Measurements from ENCODE around the gene CADM2. TPM values are rescaled to one million over a fixed set of nuclear protein-coding genes. Genes with fewer than 3 reads are reported as not detected.

CADM2 gene
- total RNA-seq, 1 donor from 2014 or later = 2.9 TPM

GRCh38 chr3:85867072-85867471, 908.3 kb downstream of the CADM2 start:
- H4K20me1 ChIP-seq (ENCODE audit: insufficient read depth, low read length) = no peaks in the 10 kb centered on the region
- H3K9me3 ChIP-seq (ENCODE audit: insufficient read depth, low read depth, low read length) = no peaks in the 10 kb centered on the region
- Mint-ChIP-seq H3K27ac (ENCODE audit: unreplicated experiment) (no peak overlapping the region), H3K36me3 (ENCODE audit: low read depth, unreplicated experiment) (no peaks in the 10 kb centered on the region), H3K27me3 (ENCODE audit: low read depth, unreplicated experiment) (no peaks in the 10 kb centered on the region), H3K4me3 (ENCODE audit: unreplicated experiment) (no peak overlapping the region), H3K4me1 (ENCODE audit: low read depth, unreplicated experiment) (no peaks in the 10 kb centered on the region), H3K9me3 (ENCODE audit: unreplicated experiment) (no peaks in the 10 kb centered on the region)
- H2AFZ ChIP-seq (ENCODE audit: low read depth, low read length) = no peak overlapping the region
- no peak overlapping the region for H3K4me3 ChIP-seq (ENCODE audit: insufficient read depth, low read depth, low read length)
- no peak overlapping the region for H3K9ac ChIP-seq (ENCODE audit: low read length)
- TF ChIP-seq CTCF (IDR thresholded peaks at IDR 0.05; ENCODE audit: insufficient read depth, low read depth, low read length) = no peak
- TF ChIP-seq EZH2 (IDR thresholded peaks at IDR 0.05; ENCODE audit: insufficient read depth, low read length) = no peak
- no peaks in the 10 kb centered on the region for H3K36me3 ChIP-seq (ENCODE audit: insufficient read depth, low read length)
- H3K27me3 ChIP-seq (ENCODE audit: insufficient read depth, low read length) = no peaks in the 10 kb centered on the region
- H3K79me2 ChIP-seq (ENCODE audit: insufficient read depth, low read length) = no peaks in the 10 kb centered on the region
- no peak for FAIRE-seq
- no peak overlapping the region for H3K27ac ChIP-seq (ENCODE audit: low read depth, low read length)
- DNase-seq (ENCODE audit: low read depth) = no peak
- H3K4me2 ChIP-seq (ENCODE audit: low read length) = no peak overlapping the region
- no peaks in the 10 kb centered on the region for H3K4me1 ChIP-seq (ENCODE audit: insufficient read depth, low read length)

GRCh38 chr3:85875589-85875988, 916.8 kb downstream of the CADM2 start:
- no peaks in the 10 kb centered on the region for H3K79me2 ChIP-seq (ENCODE audit: insufficient read depth, low read length)
- H3K27me3 ChIP-seq (ENCODE audit: insufficient read depth, low read length) = no peaks in the 10 kb centered on the region
- H3K36me3 Mint-ChIP-seq (ENCODE audit: low read depth, unreplicated experiment) = no peaks in the 10 kb centered on the region
- H3K4me3 ChIP-seq (ENCODE audit: insufficient read depth, low read depth, low read length) = no peak overlapping the region
- DNase-seq (ENCODE audit: low read depth) (no peak), FAIRE-seq (no peak)
- H3K27ac Mint-ChIP-seq (ENCODE audit: unreplicated experiment) = no peak overlapping the region
- H3K4me3 Mint-ChIP-seq (ENCODE audit: unreplicated experiment) = no peak overlapping the region
- no peaks in the 10 kb centered on the region for H3K4me1 ChIP-seq (ENCODE audit: insufficient read depth, low read length)
- no peak overlapping the region for H2AFZ ChIP-seq (ENCODE audit: low read depth, low read length)
- no peaks in the 10 kb centered on the region for H3K36me3 ChIP-seq (ENCODE audit: insufficient read depth, low read length)
- H3K9me3 Mint-ChIP-seq (ENCODE audit: unreplicated experiment) = no peaks in the 10 kb centered on the region
- no peaks in the 10 kb centered on the region for H4K20me1 ChIP-seq (ENCODE audit: insufficient read depth, low read length)
- no peak overlapping the region for H3K27ac ChIP-seq (ENCODE audit: low read depth, low read length)
- H3K9ac ChIP-seq (ENCODE audit: low read length) = no peak overlapping the region
- H3K4me1 Mint-ChIP-seq (ENCODE audit: low read depth, unreplicated experiment) = peaks cover 4% of the 10 kb centered on the region
- no peaks in the 10 kb centered on the region for H3K9me3 ChIP-seq (ENCODE audit: insufficient read depth, low read depth, low read length)
- H3K27me3 Mint-ChIP-seq (ENCODE audit: low read depth, unreplicated experiment) = no peaks in the 10 kb centered on the region
- H3K4me2 ChIP-seq (ENCODE audit: low read length) = no peak overlapping the region
- TF ChIP-seq CTCF (IDR thresholded peaks at IDR 0.05; ENCODE audit: insufficient read depth, low read depth, low read length) (no peak), EZH2 (IDR thresholded peaks at IDR 0.05; ENCODE audit: insufficient read depth, low read length) (no peak)

- Mint-ChIP-seq H3K9me3 (ENCODE audit: unreplicated experiment) (no peaks in the 10 kb centered on the region), H3K4me3 (ENCODE audit: unreplicated experiment) (no peak overlapping the region)
- no peak for FAIRE-seq
Measured at GRCh38 chr3:85877631-85878030, 918.8 kb downstream of the CADM2 start.

More at GRCh38 chr3:85877631-85878030, 918.8 kb downstream of the CADM2 start:
- no peak for DNase-seq (ENCODE audit: low read depth)
- H3K9ac ChIP-seq (ENCODE audit: low read length) = no peak overlapping the region
- H3K4me3 ChIP-seq (ENCODE audit: insufficient read depth, low read depth, low read length) = no peak overlapping the region
- H3K4me1 ChIP-seq (ENCODE audit: insufficient read depth, low read length) = no peaks in the 10 kb centered on the region
- H3K27me3 ChIP-seq (ENCODE audit: insufficient read depth, low read length) = no peaks in the 10 kb centered on the region
- TF ChIP-seq CTCF (IDR thresholded peaks at IDR 0.05; ENCODE audit: insufficient read depth, low read depth, low read length) (no peak), EZH2 (IDR thresholded peaks at IDR 0.05; ENCODE audit: insufficient read depth, low read length) (no peak)
- Mint-ChIP-seq H3K27me3 (ENCODE audit: low read depth, unreplicated experiment) (no peaks in the 10 kb centered on the region), H3K4me1 (ENCODE audit: low read depth, unreplicated experiment) (peaks cover 4% of the 10 kb centered on the region), H3K36me3 (ENCODE audit: low read depth, unreplicated experiment) (no peaks in the 10 kb centered on the region), H3K27ac (ENCODE audit: unreplicated experiment) (no peak overlapping the region)
- H2AFZ ChIP-seq (ENCODE audit: low read depth, low read length) = no peak overlapping the region
- no peaks in the 10 kb centered on the region for H3K79me2 ChIP-seq (ENCODE audit: insufficient read depth, low read length)
- no peak overlapping the region for H3K4me2 ChIP-seq (ENCODE audit: low read length)
- no peaks in the 10 kb centered on the region for H3K9me3 ChIP-seq (ENCODE audit: insufficient read depth, low read depth, low read length)
- H3K27ac ChIP-seq (ENCODE audit: low read depth, low read length) = no peak overlapping the region
- no peaks in the 10 kb centered on the region for H3K36me3 ChIP-seq (ENCODE audit: insufficient read depth, low read length)
- H4K20me1 ChIP-seq (ENCODE audit: insufficient read depth, low read length) = no peaks in the 10 kb centered on the region
